Cardiac muscle cell (in vitro differentiated cells and primary cell): ENCODE results near the gene ALK. TPM values are rescaled to one million over a fixed set of nuclear protein-coding genes. Genes with fewer than 3 reads are reported as not detected.

Experiments
- DNase-seq, 2 donors: peaks; one replicate each; pipeline versions ENCODE4 v3.0.0 to v3.0.0-alpha.2; 2010 to 2017; ENCODE audit warnings: low read depth in 1 of 2, low spot score in 1 of 2
- H3K27ac ChIP-seq: fragments of 200-600 bp; sonication (generic); 2 replicates; pipeline ENCODE4 v1.5.1; 2016
- H3K27me3 ChIP-seq: fragments of 200-600 bp; sonication (generic); 2 replicates; pipeline ENCODE4 v1.6.0; 2016; ENCODE audit warnings: control low read depth
- H3K36me3 ChIP-seq: fragments of 200-600 bp; sonication (generic); 2 replicates; pipeline ENCODE4 v1.5.1; 2016; ENCODE audit warnings: control low read depth
- H3K4me1 ChIP-seq: fragments of 200-600 bp; sonication (generic); 2 replicates; pipeline ENCODE4 v1.8.1; 2017; ENCODE audit warnings: low read depth, mild to moderate bottlenecking, mixed run types
- H3K4me3 ChIP-seq: fragments of 200-600 bp; sonication (generic); 2 replicates; pipeline ENCODE4 v1.5.1; 2016; ENCODE audit warnings: mild to moderate bottlenecking
- H3K9me3 ChIP-seq: fragments of 200-600 bp; sonication (generic); 2 replicates; pipeline ENCODE4 v1.5.1; 2017; ENCODE audit warnings: low read depth, mild to moderate bottlenecking, control low read depth
- CTCF ChIP-seq: IDR thresholded peaks from 2 replicates; pipeline ENCODE4 v1.5.1; 2012; ENCODE audit warnings: low read depth, mild to moderate bottlenecking, low read length
- polyA plus RNA-seq: library from polyadenylated mRNA; unstranded; fragments of >200 nt; fragmentation: Nextera tagmentation; extraction: Ambion mirVana; gene quantifications from 2 replicates; pipeline ENCODE4 v1.2.1, GENCODE V29; 2016
- total RNA-seq: library from RNA; depleted of rRNA; stranded (reverse); fragments of >200 nt; gene quantifications from 2 replicates; pipeline ENCODE4 v1.2.3, GENCODE V29; 2016

ALK gene
- total and polyA plus RNA-seq, 2 experiments from 2014 or later, result 1.8 to 4.3 TPM

DNA sequence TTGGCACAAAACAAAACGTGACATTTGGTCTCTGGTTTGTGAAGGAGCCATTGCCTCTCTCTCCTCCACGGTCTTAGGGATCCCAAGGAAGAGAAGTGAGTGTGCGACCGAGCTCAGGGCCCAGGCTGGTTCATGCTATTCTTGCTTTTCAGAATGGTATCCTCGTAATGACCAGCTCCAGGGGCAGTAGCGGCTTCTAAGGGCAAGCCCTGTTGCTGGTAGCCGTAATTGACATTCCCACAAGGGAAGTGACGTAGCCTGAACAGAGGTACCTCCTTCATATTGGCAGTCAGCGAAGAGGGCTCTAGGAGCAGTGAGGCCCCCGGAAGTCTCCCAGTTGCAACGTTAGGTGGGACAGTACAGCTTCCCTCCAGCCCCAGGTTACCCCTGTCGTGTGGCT lies 728.3 kb downstream of the ALK start:
- no peaks in the 10 kb centered on the region for H3K4me1 ChIP-seq
- H3K36me3 ChIP-seq, result no peaks in the 10 kb centered on the region
- no peak for DNase-seq
- H3K4me3 ChIP-seq, result no peak overlapping the region
- no peaks in the 10 kb centered on the region for H3K27me3 ChIP-seq
- no peak for TF ChIP-seq CTCF
- H3K27ac ChIP-seq, result no peak overlapping the region
- H3K9me3 ChIP-seq, result no peaks in the 10 kb centered on the region

- no peak for TF ChIP-seq CTCF
- Histone ChIP-seq H3K4me3 (no peak overlapping the region), H3K9me3 (no peaks in the 10 kb centered on the region), H3K27ac (no peak overlapping the region), H3K36me3 (no peaks in the 10 kb centered on the region), H3K4me1 (no peaks in the 10 kb centered on the region), H3K27me3 (no peaks in the 10 kb centered on the region)
- DNase-seq, result peak in 1 of 2 donors; percentile 8
Measured at GRCh38 chr2:29192526-29192925, 728.9 kb downstream of the ALK start.

DNA sequence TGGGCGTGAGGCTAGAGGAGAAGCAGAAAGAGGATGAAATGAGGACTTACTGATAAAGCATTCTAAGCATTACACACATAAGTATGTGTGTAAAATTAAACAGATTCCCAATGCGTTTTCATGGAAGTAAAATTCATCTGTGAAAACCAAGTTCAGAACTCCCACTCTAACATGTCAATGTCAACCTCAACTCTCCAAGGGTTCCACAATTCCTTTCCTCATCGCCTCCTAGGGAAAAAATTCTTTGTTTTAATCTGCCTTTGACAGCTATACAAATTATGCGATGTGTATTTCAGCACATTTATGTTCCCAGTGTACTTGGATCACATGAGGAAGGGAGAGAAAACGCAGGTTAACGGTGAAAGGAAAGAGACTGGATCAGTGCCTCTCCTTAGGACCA lies 729.6 kb downstream of the ALK start:
- no peak for DNase-seq
- Histone ChIP-seq H3K36me3 (no peaks in the 10 kb centered on the region), H3K4me3 (no peak overlapping the region), H3K4me1 (no peaks in the 10 kb centered on the region), H3K9me3 (no peaks in the 10 kb centered on the region), H3K27me3 (no peaks in the 10 kb centered on the region), H3K27ac (no peak overlapping the region)
- TF ChIP-seq CTCF, result no peak

DNA sequence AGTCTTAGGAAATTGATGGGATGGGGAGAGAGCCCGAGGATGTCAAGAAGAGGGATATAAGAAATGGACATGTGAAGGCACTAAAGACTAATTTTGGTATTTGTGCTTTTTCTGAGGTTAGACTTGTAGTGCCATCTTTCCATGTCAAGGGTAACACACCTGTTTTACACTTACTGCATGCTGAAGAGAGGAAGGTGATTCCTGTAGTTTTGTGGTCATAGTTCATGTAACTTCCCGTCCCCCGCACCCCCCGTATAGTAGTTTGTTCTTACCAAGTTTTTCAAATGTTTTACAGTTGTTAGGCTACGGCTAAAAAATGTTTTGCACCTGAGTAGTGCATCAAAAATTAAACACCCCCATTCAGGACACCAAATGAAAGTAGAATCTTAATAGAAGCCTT lies 732.3 kb downstream of the ALK start:
- Histone ChIP-seq H3K4me3 (no peak overlapping the region), H3K36me3 (no peaks in the 10 kb centered on the region), H3K27ac (no peak overlapping the region), H3K4me1 (no peaks in the 10 kb centered on the region), H3K27me3 (no peaks in the 10 kb centered on the region), H3K9me3 (no peaks in the 10 kb centered on the region)
- no peak for DNase-seq
- no peak for TF ChIP-seq CTCF

- DNase-seq, result peak in 1 of 2 donors; percentile 11
- Histone ChIP-seq H3K9me3 (no peaks in the 10 kb centered on the region), H3K36me3 (no peaks in the 10 kb centered on the region)
Measured at GRCh38 chr2:29187926-29188325, 733.5 kb downstream of the ALK start.

More at GRCh38 chr2:29187926-29188325, 733.5 kb downstream of the ALK start:
- no peak for TF ChIP-seq CTCF
- no peaks in the 10 kb centered on the region for H3K27me3 ChIP-seq
- no peaks in the 10 kb centered on the region for H3K4me1 ChIP-seq
- no peak overlapping the region for H3K27ac ChIP-seq
- H3K4me3 ChIP-seq, result no peak overlapping the region
